Raji (cell line): Measurements from ENCODE around the gene KLF12.

ENCODE experiments used
- POLR2A ChIP-seq: IDR thresholded peaks from 2 replicates; pipeline ENCODE4 v1.6.1; 2011; ENCODE audit warnings: low read depth, low read length, control low read depth; ENCODE audit not compliant: insufficient read depth

KLF12 gene

DNA sequence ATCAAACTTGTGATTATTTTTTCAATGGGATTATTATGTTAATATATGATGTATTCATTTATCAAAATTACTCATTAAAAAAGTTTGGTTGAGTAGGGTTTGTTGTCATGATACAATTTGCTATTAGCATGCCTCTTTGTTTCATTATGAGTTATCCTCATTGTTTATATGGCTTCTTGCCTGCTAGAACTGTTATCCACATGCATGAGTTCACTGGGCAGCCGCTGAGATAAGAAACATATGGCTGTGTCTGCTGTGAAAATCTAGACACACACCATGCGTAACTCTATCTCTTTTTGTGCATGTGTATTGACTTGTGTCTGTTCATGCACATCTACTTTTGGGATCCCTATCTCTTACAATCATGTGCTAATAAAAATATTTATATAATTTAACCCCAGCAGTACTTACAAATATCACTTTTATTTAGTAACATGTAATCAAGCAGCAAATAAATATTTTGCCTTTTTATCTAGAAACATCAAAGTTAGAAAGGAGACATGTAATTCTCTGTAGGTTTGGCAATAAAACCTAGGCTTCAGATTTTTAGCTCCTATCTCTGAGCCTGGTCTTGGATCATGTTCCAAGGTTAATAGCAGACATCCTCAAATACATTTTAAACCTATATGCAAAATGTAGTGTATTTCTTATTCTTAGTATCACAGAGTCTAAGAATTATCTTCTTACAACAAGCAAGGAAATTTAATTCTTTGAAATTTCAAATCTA lies 11.2 kb upstream of the KLF12 start:
- no peak for TF ChIP-seq POLR2A

DNA sequence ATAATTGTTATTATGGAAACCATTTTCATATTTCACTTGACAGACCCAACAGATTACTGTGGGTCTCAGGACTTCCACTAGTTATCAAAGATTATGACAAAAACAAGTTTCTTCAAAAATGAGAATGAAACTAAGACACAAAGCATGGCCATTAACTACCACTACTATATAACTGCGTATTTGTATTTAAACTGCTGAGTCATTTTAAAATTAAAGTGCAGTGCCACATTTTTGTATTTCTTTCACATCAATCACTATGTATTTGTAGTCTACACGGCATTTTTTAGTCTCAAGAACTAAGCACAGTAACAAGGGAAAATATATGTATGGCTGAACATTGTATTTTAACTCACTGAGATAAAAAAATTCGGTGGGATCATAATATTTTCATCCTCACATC lies 10.1 kb upstream of the KLF12 start:
- no peak for TF ChIP-seq POLR2A

- no peak for TF ChIP-seq POLR2A
Observed at GRCh38 chr13:74142257-74142656, 8.1 kb upstream of the KLF12 start.

DNA sequence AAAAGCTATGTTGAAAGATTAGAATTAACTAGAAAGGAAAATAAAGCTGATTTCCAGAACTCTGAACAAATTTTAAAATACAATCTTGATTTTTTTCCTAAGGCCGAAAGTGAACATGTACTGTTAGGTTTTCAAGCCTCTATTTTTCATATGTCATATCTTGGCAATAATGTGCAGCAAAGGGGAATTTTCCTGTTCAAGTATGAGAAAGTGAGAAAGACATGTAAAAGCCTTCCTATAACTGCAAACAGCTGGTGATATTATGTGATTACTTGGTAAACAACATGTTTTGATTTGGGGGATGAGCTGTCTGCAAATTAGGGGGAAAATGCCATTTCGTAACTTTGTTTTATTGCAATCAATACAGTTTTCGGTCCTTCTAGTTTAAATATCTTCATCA lies 4.0 kb upstream of the KLF12 start:
- TF ChIP-seq POLR2A: no peak

DNA sequence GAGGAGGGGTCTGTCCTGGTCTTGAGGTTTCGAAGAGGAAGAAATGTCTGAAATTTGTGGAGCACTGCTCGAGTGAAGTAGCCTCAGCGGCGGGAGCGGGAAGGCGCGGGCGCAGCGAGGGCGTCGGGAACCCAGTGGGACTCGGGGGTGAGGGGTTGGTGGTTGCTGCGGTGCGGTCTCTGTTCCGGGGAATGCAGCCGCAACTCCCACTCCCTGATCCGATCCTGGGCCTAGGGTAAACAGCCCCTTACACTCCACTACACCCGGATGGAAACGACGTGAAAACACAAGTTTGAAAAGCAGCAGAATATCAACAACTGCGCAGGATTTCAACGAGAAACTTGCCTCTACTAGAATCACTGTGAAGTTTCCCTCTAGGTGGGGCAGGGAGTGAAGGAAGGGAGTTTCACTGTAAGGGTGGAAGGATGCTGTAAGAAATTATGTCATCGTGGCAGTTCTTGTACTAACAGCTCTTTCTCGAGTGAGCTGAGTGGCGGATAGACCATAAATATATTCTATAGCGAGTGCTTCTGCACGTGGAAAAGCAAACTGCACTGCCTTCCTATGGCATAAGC lies 2.0 kb upstream of the KLF12 start:
- no peak for TF ChIP-seq POLR2A

DNA sequence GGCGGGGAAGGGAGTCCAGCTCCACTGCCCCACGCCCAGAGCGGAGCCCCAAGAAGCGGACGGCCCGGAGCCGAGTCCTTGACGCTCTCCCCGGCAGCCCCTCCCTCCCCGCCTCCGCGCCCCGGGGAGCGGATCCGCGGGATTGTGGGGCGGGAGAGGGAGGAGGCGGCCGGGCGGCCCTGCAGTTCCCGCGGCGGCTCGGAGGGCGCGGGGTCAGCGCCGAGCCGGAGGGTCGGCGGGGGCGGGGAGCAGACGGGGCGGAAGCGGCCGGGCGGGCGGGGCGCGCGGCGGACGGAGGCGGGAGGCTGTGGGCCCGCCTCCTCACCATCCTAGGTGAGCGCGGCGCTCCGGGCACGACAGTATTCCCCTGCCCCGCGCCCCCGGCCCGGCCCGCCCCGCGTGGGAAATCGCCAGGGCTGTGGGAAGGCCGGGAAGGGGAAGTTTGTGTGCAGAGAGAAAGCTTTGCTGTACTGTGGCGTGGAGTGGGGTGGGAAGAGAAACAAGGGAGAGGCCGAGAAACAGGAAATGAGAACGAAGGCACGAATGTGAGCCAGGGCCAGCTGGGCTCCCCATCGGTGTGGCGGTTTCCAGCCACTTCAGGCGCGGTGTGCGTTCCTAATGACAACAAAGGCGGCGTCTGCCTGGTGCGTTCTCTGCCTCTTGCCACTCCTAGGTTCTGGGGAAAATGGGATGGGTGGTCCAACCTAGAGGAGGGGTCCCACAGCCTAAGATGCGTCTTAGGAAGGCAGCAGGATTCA lies 1.3 kb upstream of the KLF12 start:
- TF ChIP-seq POLR2A: peak; percentile 57

- peak; percentile 4; the same call in 1 of the 2 replicates for TF ChIP-seq POLR2A
Observed at GRCh38 chr13:74134777-74135325, 647 bp upstream of the KLF12 start.

DNA sequence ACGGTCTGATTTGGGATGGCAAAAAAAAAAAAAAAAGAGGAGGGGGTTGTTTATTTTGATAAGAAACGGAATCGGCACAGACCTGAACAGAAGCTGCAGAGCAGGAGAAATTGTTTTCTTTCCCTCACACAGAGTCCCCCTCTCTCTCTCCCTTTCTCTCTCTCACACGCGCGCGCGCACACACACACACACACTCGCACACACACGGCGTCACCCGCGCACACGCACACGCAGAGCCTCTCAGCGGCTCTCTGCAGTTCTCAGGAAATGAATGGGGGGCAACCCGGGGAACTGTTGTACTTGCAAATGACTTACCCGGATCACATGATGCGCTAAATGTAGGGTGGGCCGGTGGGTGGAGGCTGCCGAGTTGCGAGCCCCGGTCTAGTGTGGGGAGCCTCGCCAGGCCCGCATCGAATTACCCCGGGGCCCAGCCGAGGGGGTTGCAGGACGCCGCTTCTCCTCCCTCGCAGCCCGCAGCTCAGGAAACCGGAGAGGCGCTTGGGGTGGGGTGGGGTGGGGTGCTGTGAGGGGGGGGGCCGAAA lies 475 bp downstream of the KLF12 start:
- TF ChIP-seq POLR2A: peak; percentile 94

DNA sequence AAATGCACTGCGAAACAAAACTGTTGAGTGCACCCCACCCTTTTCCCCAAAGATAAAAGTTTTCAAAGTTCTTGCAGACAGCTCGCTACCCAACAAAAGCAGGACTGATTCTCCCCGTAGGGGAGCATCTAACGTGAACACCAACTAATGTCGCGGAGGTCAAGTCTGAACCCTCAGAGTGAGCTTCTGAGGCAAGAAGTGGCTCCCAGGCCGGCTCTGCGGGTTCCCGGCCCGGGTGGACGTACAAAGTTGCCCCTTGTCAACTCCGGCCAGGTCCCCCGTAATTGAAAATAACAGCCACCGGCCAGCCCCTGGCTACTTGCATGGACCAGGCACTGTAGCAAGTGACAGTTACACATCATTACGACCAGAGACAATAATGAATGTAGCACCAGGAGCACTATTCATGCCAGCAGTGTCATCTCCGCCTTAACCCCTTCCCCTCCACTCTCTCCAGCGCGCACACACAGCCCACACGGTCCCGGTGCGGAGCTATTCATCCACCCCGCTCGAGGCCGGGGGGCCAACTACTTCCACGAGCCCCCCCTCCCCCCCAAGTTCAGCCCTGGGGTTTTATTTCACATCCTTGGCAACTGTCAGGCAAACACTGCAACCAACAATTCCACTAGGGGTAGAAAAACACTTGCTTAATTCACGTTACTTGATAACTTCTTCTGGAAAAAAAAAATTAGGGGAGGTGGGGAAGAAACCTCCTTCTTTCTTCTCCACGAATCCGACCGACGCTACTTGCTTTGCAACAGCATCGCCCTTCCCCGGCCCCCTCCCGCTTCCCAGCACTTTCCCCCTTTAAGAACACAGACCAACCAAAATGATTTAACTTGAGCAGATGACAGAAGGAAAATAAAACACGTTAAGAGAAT lies 1.2 kb downstream of the KLF12 start:
- TF ChIP-seq POLR2A: no peak

GRCh38 chr13:74132152-74132775 lies 1.9 kb downstream of the KLF12 start:
- TF ChIP-seq POLR2A: no peak

DNA sequence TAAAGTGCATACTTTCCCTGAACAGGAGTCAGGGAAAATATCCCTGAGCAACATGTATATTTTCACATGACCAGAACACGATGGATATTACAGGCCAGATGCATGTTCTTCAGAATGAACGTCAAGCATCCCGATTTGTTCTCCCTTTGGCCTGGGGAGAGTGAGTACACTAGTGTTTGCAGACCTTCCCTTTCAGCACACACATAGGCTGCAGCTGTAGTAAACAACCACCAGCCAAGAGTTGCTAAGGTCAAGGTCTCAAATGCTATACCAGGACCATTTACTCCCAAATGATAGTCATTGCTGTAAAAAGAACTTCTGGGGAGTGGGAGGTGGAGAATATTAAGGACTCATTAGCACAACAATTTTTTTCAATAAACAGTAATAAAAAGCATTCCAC lies 3.0 kb downstream of the KLF12 start:
- no peak for TF ChIP-seq POLR2A

GRCh38 chr13:74129500-74130191 lies 4.6 kb downstream of the KLF12 start:
- no peak for TF ChIP-seq POLR2A

- TF ChIP-seq POLR2A: no peak
Observed at GRCh38 chr13:74128156-74128767, 5.9 kb downstream of the KLF12 start.
